ENCODE measurements around the gene MFAP4. TPM values are rescaled to one million over a fixed set of nuclear protein-coding genes. Genes with fewer than 3 reads are reported as not detected.

MFAP4 gene
- total RNA-seq, 1 donor from 2014 or later: 0.26 TPM

GRCh38 chr17:19364699-19365498, 22.1 kb downstream of the MFAP4 start:
- Histone ChIP-seq H3K27me3 (ENCODE audit: control insufficient read depth, insufficient read depth, low read length) (no peaks in the 10 kb centered on the region), H3K4me3 (ENCODE audit: low read depth, low read length) (no peak overlapping the region), H3K36me3 (ENCODE audit: control insufficient read depth, insufficient read depth, low read length) (no peaks in the 10 kb centered on the region)
- TF ChIP-seq CTCF (IDR thresholded peaks at IDR 0.05; ENCODE audit: insufficient read depth, low read length, severe bottlenecking): no peak
- DNase-seq (ENCODE audit: low read depth) (no peak), FAIRE-seq (no peak)

- no peak for DNase-seq (ENCODE audit: low read depth)
- H3K36me3 ChIP-seq (ENCODE audit: control insufficient read depth, insufficient read depth, low read length): peaks cover 2% of the 10 kb centered on the region
- TF ChIP-seq CTCF (IDR thresholded peaks at IDR 0.05; ENCODE audit: insufficient read depth, low read length, severe bottlenecking): no peak
- no peak overlapping the region for H3K4me3 ChIP-seq (ENCODE audit: low read depth, low read length)
- FAIRE-seq: no peak
- no peaks in the 10 kb centered on the region for H3K27me3 ChIP-seq (ENCODE audit: control insufficient read depth, insufficient read depth, low read length)
Observed at GRCh38 chr17:19363460-19364035, 23.4 kb downstream of the MFAP4 start.

DNA sequence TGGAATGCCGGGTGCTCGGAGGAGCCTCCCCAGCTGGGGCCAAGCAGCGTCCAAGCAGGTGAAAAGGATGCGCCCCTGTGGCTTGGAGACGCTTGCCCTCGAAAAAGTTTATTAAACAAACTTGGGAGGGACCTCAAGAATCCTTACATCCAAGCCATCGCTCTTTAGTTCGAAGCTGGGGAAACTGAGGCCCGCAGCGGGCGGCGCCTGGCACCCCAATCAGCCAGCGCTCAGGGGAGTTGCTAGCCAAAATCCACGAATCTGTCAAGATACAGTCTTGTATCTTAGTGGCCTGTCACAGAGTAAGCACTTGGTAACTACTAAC, 23.9 kb downstream of the MFAP4 start:
- Histone ChIP-seq H3K27me3 (ENCODE audit: control insufficient read depth, insufficient read depth, low read length) (no peaks in the 10 kb centered on the region), H3K36me3 (ENCODE audit: control insufficient read depth, insufficient read depth, low read length) (peaks cover 2% of the 10 kb centered on the region), H3K4me3 (ENCODE audit: low read depth, low read length) (peak overlapping the region; percentile 76)
- DNase-seq (ENCODE audit: low read depth) (no peak), FAIRE-seq (no peak)
- no peak for TF ChIP-seq CTCF (IDR thresholded peaks at IDR 0.05; ENCODE audit: insufficient read depth, low read length, severe bottlenecking)

DNA sequence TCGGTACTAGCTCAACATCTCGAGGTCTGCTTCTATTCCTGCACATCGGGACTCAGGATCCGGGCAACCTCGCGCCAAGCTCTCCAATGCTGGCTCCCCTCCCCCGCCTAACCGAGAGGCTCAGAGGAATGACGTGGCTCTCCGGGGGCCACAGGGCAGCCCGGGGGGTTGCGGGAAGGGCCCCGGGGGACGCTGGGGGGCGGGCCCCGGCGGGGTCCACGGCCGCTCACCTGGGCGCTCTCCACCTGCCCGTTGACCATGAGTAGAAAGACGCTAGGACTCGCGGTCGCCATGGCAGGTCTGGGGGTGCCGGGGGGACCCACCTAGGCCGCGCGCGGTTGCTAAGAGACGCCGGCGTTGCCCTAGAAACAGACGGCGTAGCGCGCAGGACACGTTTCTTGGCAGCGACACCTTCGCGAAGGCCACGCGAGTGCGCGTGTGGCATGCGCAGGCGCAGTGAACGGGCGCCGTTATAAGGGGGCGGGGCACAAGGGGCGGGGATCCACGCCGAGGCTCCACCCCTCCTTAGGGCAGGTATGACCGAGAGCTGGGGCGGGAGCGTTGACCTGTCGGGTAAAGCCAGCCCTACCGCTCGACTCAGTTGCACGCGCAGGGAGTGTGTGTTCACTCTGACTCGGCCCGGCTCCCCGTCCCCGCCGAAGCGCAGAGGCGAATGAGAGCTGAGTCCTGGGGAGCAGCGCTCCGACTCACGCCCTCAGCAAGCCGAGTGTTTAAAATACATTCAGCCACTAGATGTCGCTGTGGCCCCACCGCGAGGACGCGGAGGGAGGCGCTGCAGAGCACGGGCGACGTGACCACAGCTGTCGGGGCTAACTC, 24.5 kb downstream of the MFAP4 start, which contains the start of gene B9D1:
TSS of gene B9D1 (minus strand) at position 447 of the 837 bp plus-strand sequence. CDS start at position 293, 154 bp downstream.
- Histone ChIP-seq H3K36me3 (ENCODE audit: control insufficient read depth, insufficient read depth, low read length) (peaks cover 4% of the 10 kb centered on the region), H3K27me3 (ENCODE audit: control insufficient read depth, insufficient read depth, low read length) (no peaks in the 10 kb centered on the region), H3K4me3 (ENCODE audit: low read depth, low read length) (peak within 1 kb of the TSS; percentile 76)
- TF ChIP-seq CTCF (IDR thresholded peaks at IDR 0.05; ENCODE audit: insufficient read depth, low read length, severe bottlenecking): peak; percentile 97
- FAIRE-seq: no peak
- DNase-seq (ENCODE audit: low read depth): peak; percentile 72

DNA sequence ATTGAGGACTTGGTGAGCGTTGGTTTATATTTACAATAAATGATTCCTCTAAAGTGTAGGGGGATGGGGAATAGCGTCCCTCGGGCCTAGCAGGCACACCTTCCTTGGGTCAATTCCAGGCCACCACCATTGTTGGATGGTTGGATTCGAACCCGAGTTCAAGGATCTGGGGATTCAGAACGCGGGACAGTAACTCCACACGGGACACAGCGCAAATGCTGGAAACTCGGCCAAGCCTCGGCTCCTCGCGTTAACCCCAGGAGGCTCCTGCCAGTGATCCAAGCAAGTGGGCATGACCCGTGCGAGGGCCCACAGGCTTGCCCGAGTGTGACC, 25.1 kb downstream of the MFAP4 start:
- peaks cover 4% of the 10 kb centered on the region for H3K36me3 ChIP-seq (ENCODE audit: control insufficient read depth, insufficient read depth, low read length)
- H3K4me3 ChIP-seq (ENCODE audit: low read depth, low read length): peak overlapping the region; percentile 76
- H3K27me3 ChIP-seq (ENCODE audit: control insufficient read depth, insufficient read depth, low read length): no peaks in the 10 kb centered on the region
- TF ChIP-seq CTCF (IDR thresholded peaks at IDR 0.05; ENCODE audit: insufficient read depth, low read length, severe bottlenecking): no peak
- DNase-seq (ENCODE audit: low read depth): no peak
- FAIRE-seq: no peak
